Cardiac muscle cell (in vitro differentiated cells and primary cell): ENCODE measurements around the gene IMPA2. TPM values are rescaled to one million over a fixed set of nuclear protein-coding genes. Genes with fewer than 3 reads are reported as not detected.

Experiments used
- DNase-seq, 2 donors: peaks; one replicate each; pipeline versions ENCODE4 v3.0.0 to v3.0.0-alpha.2; 2010 to 2017; ENCODE audit warnings: low read depth in 1 of 2, low spot score in 1 of 2
- H3K27ac ChIP-seq: fragments of 200-600 bp; sonication (generic); 2 replicates; pipeline ENCODE4 v1.5.1; 2016
- H3K27me3 ChIP-seq: fragments of 200-600 bp; sonication (generic); 2 replicates; pipeline ENCODE4 v1.6.0; 2016; ENCODE audit warnings: control low read depth
- H3K36me3 ChIP-seq: fragments of 200-600 bp; sonication (generic); 2 replicates; pipeline ENCODE4 v1.5.1; 2016; ENCODE audit warnings: control low read depth
- H3K4me1 ChIP-seq: fragments of 200-600 bp; sonication (generic); 2 replicates; pipeline ENCODE4 v1.8.1; 2017; ENCODE audit warnings: low read depth, mild to moderate bottlenecking, mixed run types
- H3K4me3 ChIP-seq: fragments of 200-600 bp; sonication (generic); 2 replicates; pipeline ENCODE4 v1.5.1; 2016; ENCODE audit warnings: mild to moderate bottlenecking
- H3K9me3 ChIP-seq: fragments of 200-600 bp; sonication (generic); 2 replicates; pipeline ENCODE4 v1.5.1; 2017; ENCODE audit warnings: low read depth, mild to moderate bottlenecking, control low read depth
- polyA plus RNA-seq: library from polyadenylated mRNA; unstranded; fragments of >200 nt; fragmentation: Nextera tagmentation; extraction: Ambion mirVana; gene quantifications from 2 replicates; pipeline ENCODE4 v1.2.1, GENCODE V29; 2016
- total RNA-seq: library from RNA; depleted of rRNA; stranded (reverse); fragments of >200 nt; gene quantifications from 2 replicates; pipeline ENCODE4 v1.2.3, GENCODE V29; 2016
- TF ChIP-seq, protein P1 (sequence below): IDR thresholded peaks from 2 replicates; pipeline ENCODE4 v1.5.1; 2012; ENCODE audit warnings: low read depth, mild to moderate bottlenecking, low read length

The IMPA2 gene
- total and polyA plus RNA-seq, 2 experiments from 2014 or later, result 23.9 to 60.0 TPM

DNA sequence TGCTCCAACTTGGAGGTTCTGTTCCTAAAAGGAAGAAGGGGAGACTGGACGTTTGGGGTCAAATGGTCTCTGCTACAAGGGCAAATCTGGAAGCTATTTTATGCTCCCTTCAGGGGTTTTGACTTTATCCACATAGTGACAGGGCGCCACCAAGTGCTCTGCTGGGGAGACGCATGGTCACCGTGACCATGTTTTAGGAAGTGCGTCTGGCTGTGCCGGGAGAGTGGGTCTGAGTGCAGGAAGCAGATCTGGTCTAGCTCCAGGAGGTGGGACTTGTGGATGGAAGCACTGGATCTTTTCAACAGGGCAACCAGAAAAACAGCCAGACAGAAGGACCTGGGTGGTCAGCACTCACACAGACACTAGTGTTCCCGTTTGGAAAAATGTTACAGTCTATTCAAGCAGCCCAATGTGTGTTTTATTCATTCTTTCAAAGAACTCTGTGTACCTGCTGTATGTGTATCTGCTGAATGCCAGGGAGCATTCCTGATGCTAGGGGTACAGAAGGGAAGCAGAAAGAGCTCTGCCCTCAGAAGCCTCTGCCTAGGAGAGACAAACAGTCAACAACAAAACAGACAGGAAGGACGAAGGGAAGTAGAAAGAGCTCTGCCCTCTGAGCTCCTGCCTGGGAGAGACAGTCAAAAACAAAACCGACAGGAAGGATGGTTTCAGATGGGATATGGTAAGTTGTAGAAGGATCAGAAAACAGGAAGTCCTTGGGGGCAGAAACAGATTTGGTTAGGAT lies 14.3 kb downstream of the IMPA2 start:
- Histone ChIP-seq H3K27ac (no peak overlapping the region), H3K9me3 (no peaks in the 10 kb centered on the region), H3K4me3 (no peak overlapping the region), H3K27me3 (no peaks in the 10 kb centered on the region), H3K4me1 (peaks cover 2% of the 10 kb centered on the region), H3K36me3 (no peaks in the 10 kb centered on the region)
- peak; percentile 80 to 89 for DNase-seq
- TF ChIP-seq, protein P1, sequence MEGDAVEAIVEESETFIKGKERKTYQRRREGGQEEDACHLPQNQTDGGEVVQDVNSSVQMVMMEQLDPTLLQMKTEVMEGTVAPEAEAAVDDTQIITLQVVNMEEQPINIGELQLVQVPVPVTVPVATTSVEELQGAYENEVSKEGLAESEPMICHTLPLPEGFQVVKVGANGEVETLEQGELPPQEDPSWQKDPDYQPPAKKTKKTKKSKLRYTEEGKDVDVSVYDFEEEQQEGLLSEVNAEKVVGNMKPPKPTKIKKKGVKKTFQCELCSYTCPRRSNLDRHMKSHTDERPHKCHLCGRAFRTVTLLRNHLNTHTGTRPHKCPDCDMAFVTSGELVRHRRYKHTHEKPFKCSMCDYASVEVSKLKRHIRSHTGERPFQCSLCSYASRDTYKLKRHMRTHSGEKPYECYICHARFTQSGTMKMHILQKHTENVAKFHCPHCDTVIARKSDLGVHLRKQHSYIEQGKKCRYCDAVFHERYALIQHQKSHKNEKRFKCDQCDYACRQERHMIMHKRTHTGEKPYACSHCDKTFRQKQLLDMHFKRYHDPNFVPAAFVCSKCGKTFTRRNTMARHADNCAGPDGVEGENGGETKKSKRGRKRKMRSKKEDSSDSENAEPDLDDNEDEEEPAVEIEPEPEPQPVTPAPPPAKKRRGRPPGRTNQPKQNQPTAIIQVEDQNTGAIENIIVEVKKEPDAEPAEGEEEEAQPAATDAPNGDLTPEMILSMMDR, result peak; percentile 85

DNA sequence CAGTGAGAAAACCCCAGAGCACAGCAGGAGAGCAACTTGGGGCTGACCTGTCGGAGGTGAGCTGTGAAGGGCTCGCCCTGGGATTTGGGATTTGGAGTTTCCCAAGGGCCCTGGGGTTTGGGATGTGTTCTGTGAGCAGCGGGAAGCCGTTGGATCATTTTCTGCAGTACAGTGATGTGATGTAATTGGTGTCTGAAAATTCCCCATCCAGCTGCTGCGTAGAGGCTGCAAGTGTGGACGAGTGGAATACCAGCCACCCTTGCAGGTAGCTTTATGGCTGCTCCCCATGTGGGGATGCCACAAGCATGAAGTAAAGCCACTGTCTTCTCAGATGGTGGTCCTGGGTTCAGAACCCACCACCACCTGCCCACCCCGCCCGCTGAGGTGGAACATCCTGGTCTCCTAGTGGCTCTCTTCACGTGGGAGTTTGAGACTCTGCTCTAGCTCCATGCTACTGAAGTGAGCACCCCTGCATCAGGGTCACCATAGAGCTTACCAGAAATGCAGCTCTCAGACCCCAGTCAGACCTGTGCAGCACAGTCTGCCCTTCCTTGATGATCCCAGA lies 15.0 kb downstream of the IMPA2 start:
- Histone ChIP-seq H3K27me3 (no peaks in the 10 kb centered on the region), H3K4me1 (no peaks in the 10 kb centered on the region), H3K27ac (no peak overlapping the region), H3K36me3 (no peaks in the 10 kb centered on the region), H3K9me3 (no peaks in the 10 kb centered on the region), H3K4me3 (no peak overlapping the region)
- TF ChIP-seq, protein P1, result no peak
- DNase-seq, result no peak

DNA sequence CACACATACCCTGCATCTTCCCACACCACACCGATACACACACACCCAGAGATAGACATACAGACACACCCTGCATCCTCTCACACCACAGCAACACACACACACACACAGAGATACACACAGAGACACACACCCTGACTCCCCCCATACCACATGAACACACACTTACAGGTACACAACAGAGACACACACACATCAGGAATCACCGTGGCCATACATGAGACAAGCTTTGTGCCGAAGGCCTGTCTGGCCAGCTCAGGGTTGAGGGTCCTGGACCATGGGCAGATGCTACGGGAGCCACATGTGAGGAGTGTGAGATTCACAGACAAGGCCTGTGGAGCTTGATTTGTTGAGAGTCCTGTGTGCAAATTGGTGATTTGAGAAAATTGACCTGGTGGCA lies 15.6 kb downstream of the IMPA2 start:
- H3K4me1 ChIP-seq, result no peaks in the 10 kb centered on the region
- no peaks in the 10 kb centered on the region for H3K9me3 ChIP-seq
- DNase-seq, result no peak
- H3K4me3 ChIP-seq, result no peak overlapping the region
- no peak overlapping the region for H3K27ac ChIP-seq
- TF ChIP-seq, protein P1, result no peak
- no peaks in the 10 kb centered on the region for H3K36me3 ChIP-seq
- no peaks in the 10 kb centered on the region for H3K27me3 ChIP-seq

DNA sequence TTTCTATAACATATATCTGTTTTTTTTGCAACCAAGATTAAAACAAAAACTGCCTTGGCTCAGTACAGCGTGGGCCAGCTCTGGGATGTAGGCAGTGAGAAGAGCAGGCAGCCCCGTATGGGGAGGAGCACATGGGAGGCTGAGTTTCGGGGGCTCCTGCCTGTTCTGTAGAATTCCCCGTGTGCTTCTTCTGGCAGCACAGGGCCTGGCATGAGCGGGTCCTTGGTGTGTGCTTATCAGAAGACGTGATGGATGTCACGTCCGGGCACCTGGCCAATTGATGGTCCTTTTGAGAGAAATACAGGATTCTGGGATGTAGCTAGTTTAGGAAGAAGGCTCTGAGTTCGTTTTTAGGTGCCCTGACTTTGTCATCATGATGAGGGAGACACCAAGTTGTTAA lies 16.2 kb downstream of the IMPA2 start:
- Histone ChIP-seq H3K27me3 (no peaks in the 10 kb centered on the region), H3K4me1 (no peaks in the 10 kb centered on the region), H3K27ac (no peak overlapping the region), H3K4me3 (no peak overlapping the region), H3K9me3 (no peaks in the 10 kb centered on the region), H3K36me3 (no peaks in the 10 kb centered on the region)
- DNase-seq, result no peak
- TF ChIP-seq, protein P1, result no peak

DNA sequence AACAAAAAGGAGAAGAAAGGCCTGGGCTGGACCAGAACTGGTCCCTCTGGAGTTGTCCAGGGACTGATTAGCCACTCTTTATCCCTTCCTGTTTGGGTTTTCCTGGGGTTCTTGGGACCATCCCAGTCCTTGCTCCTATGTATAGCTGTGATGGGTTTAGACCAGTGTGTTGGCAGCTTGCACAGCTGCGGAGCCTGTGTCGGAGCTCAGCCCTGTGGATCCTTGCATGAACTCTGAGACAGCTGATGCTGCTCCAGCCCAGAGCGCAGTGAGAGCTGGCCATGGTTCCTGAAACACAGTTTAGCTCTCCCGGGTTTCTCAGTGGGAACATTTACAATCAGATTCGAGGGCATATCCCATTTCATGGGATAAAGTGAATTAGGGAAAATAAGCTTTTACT lies 16.9 kb downstream of the IMPA2 start:
- Histone ChIP-seq H3K27me3 (no peaks in the 10 kb centered on the region), H3K4me3 (no peak overlapping the region), H3K27ac (no peak overlapping the region), H3K4me1 (no peaks in the 10 kb centered on the region), H3K36me3 (no peaks in the 10 kb centered on the region), H3K9me3 (no peaks in the 10 kb centered on the region)
- TF ChIP-seq, protein P1, result no peak
- DNase-seq, result no peak
